Measurements from ENCODE around the gene NOTCH1.

The NOTCH1 gene

GRCh38 chr9:136537411-136537810 lies 8.4 kb downstream of the NOTCH1 start:
- no peak overlapping the region for H3K4me3 ChIP-seq (replicated peaks; ENCODE audit: low read depth, low read length)
- DNase-seq (ENCODE audit: low read depth) = no peak
- no peak for TF ChIP-seq CTCF (IDR thresholded peaks at IDR 0.05; ENCODE audit: low read length, missing control alignments)

- DNase-seq (ENCODE audit: low read depth) = no peak
- no peak for TF ChIP-seq CTCF (IDR thresholded peaks at IDR 0.05; ENCODE audit: low read length, missing control alignments)
- H3K4me3 ChIP-seq (replicated peaks; ENCODE audit: low read depth, low read length) = no peak overlapping the region
These were observed 9.1 kb downstream of the NOTCH1 start for GRCh38 chr9:136536721-136537241.

- H3K4me3 ChIP-seq (replicated peaks; ENCODE audit: low read depth, low read length) = no peak overlapping the region
- no peak for DNase-seq (ENCODE audit: low read depth)
- no peak for TF ChIP-seq CTCF (IDR thresholded peaks at IDR 0.05; ENCODE audit: low read length, missing control alignments)
These were observed 9.7 kb downstream of the NOTCH1 start for GRCh38 chr9:136536051-136536720.

- no peak for DNase-seq (ENCODE audit: low read depth)
- no peak overlapping the region for H3K4me3 ChIP-seq (replicated peaks; ENCODE audit: low read depth, low read length)
These were observed 10.8 kb downstream of the NOTCH1 start for GRCh38 chr9:136535070-136535469.

GRCh38 chr9:136534366-136534765 lies 11.5 kb downstream of the NOTCH1 start:
- no peak for DNase-seq (ENCODE audit: low read depth)
- no peak overlapping the region for H3K4me3 ChIP-seq (replicated peaks; ENCODE audit: low read depth, low read length)
- TF ChIP-seq CTCF (IDR thresholded peaks at IDR 0.05; ENCODE audit: low read length, missing control alignments) = no peak

More at GRCh38 chr9:136535070-136535469, 10.8 kb downstream of the NOTCH1 start:
- no peak for TF ChIP-seq CTCF (IDR thresholded peaks at IDR 0.05; ENCODE audit: low read length, missing control alignments)

- H3K4me3 ChIP-seq (replicated peaks; ENCODE audit: low read depth, low read length) = no peak overlapping the region
- TF ChIP-seq CTCF (IDR thresholded peaks at IDR 0.05; ENCODE audit: low read length, missing control alignments) = no peak
- DNase-seq (ENCODE audit: low read depth) = no peak
These were observed 12.1 kb downstream of the NOTCH1 start for GRCh38 chr9:136533775-136534157.
